Measurements from ENCODE around the gene ZNF248.
"Not testable (repeated sequence)": the region's sequence is repeated elsewhere in the genome, so short reads cannot be mapped to it uniquely, and the experiment has no call there.

The ZNF248 gene

GRCh38 chr10:37857287-37858211 lies at the start of gene ZNF248:
TSS of gene ZNF248 (minus strand) at chr10:37857610. CDS start at chr10:37856310, 1,300 bp downstream.
- DNase-seq, result peak; percentile 74

GRCh38 chr10:37906382-37906781 lies 49.0 kb upstream of the ZNF248 start:
- DNase-seq, result no peak

GRCh38 chr10:37896436-37896835 lies 39.0 kb upstream of the ZNF248 start:
- no peak for DNase-seq

- DNase-seq, result no peak
Measured at GRCh38 chr10:37895674-37896073, 38.3 kb upstream of the ZNF248 start.

- DNase-seq, result no peak
Measured at GRCh38 chr10:37885850-37886249, 28.4 kb upstream of the ZNF248 start.

- DNase-seq, result no peak
Measured at GRCh38 chr10:37872955-37873354, 15.5 kb upstream of the ZNF248 start.

GRCh38 chr10:37872283-37872682 lies 14.9 kb upstream of the ZNF248 start:
- no peak for DNase-seq

GRCh38 chr10:37871568-37872251 lies 14.3 kb upstream of the ZNF248 start:
- no peak for DNase-seq

GRCh38 chr10:37871143-37871542 lies 13.7 kb upstream of the ZNF248 start:
- no peak for DNase-seq

- no peak for DNase-seq
Measured at GRCh38 chr10:37868796-37869195, 11.4 kb upstream of the ZNF248 start.

GRCh38 chr10:37865957-37866803 lies 8.8 kb upstream of the ZNF248 start:
- no peak for DNase-seq

GRCh38 chr10:37865264-37865663 lies 7.9 kb upstream of the ZNF248 start:
- no peak for DNase-seq

- DNase-seq, result no peak
Measured at GRCh38 chr10:37860494-37861190, 3.2 kb upstream of the ZNF248 start.

- not testable (repeated sequence) for DNase-seq
Measured at GRCh38 chr10:37859270-37859669, 1.9 kb upstream of the ZNF248 start.

- no peak for DNase-seq
Measured at GRCh38 chr10:37856881-37857286, 526 bp downstream of the ZNF248 start.

GRCh38 chr10:37855636-37856035 lies 1.8 kb downstream of the ZNF248 start:
- no peak for DNase-seq

- DNase-seq, result no peak
Measured at GRCh38 chr10:37854626-37855025, 2.8 kb downstream of the ZNF248 start.

GRCh38 chr10:37844644-37845043 lies 12.8 kb downstream of the ZNF248 start:
- DNase-seq, result no peak

GRCh38 chr10:37839243-37839642 lies 18.2 kb downstream of the ZNF248 start:
- no peak for DNase-seq

- DNase-seq, result no peak
Measured at GRCh38 chr10:37831495-37832333, 25.7 kb downstream of the ZNF248 start.

- DNase-seq, result no peak
Measured at GRCh38 chr10:37826806-37827205, 30.6 kb downstream of the ZNF248 start.

- DNase-seq, result no peak
Measured at GRCh38 chr10:37821237-37821636, 36.2 kb downstream of the ZNF248 start.

All from NCI-H1105 (cell line).